Gastrocnemius medialis (tissue), 4 donors: ENCODE data around the gene FAM168A. TPM values are rescaled to one million over a fixed set of nuclear protein-coding genes. Genes with fewer than 3 reads are reported as not detected.

ENCODE experiments used
- ATAC-seq, 2 donors: fragments of 150-250 bp; one replicate each; pipeline ENCODE4 v1.9.1; 2016
- DNase-seq, 2 donors: peaks; one replicate each; pipeline ENCODE4 v3.0.0-alpha.2; 2019
- H3K27ac ChIP-seq, 4 donors: fragments of 200-600 bp; sonication (generic); 1 replicate in 1 of 4; 2 replicates in 3 of 4; pipeline ENCODE4 v1.5.1; 2016 to 2018; ENCODE audit warnings: mild to moderate bottlenecking in 2 of 4, moderate library complexity in 1 of 4
- H3K27me3 ChIP-seq, 3 donors: fragments of 200-600 bp; sonication (generic) in 2 of 3; 1 replicate in 1 of 3; 2 replicates in 2 of 3; pipeline versions ENCODE4 v1.5.1 to v1.6.0; 2016 to 2019; ENCODE audit warnings: mild to moderate bottlenecking in 1 of 3, moderate library complexity in 1 of 3
- H3K36me3 ChIP-seq, 2 donors: fragments of 200-600 bp; sonication (generic) in 1 of 2; one replicate each; pipeline ENCODE4 v1.5.1; 2017 to 2018
- H3K4me1 ChIP-seq, 2 donors: fragments of 200-600 bp; sonication (generic) in 1 of 2; one replicate each; pipeline ENCODE4 v1.5.1; 2016 to 2017; ENCODE audit warnings: mild to moderate bottlenecking in 2 of 2
- H3K4me3 ChIP-seq, 4 donors: fragments of 200-600 bp; sonication (generic) in 3 of 4; 1 replicate in 1 of 4; 2 replicates in 3 of 4; pipeline ENCODE4 v1.5.1; 2016 to 2019; ENCODE audit warnings: mild to moderate bottlenecking in 2 of 4
- H3K9me3 ChIP-seq, 3 donors: fragments of 200-600 bp; sonication (generic) in 2 of 3; 1 replicate in 1 of 3; 2 replicates in 2 of 3; pipeline ENCODE4 v1.5.1; 2016 to 2019
- CTCF ChIP-seq, 5 experiments: fragments of 450-650 bp in 3 of 5; fragments of 200-600 bp in 2 of 5; sonication (generic) in 2 of 5; IDR thresholded peaks in 4 of 5; conservative IDR thresholded peaks in 1 of 5; 1 replicate in 4 of 5; 2 replicates in 1 of 5; pipeline ENCODE4 v1.5.1; 2016 to 2019; ENCODE audit warnings: antibody characterized with exemption in 5 of 5, mild to moderate bottlenecking in 3 of 5, moderate library complexity in 3 of 5
- POLR2A ChIP-seq, 2 donors: fragments of 450-650 bp; IDR thresholded peaks; one replicate each; pipeline ENCODE4 v1.6.1; 2017; ENCODE audit warnings: antibody characterized with exemption in 2 of 2, mild to moderate bottlenecking in 2 of 2, moderate library complexity in 2 of 2
- in situ Hi-C, 4 donors: fragments of 200-750 bp; cut with MboI; loops; one replicate each; pipeline versions ENCODE4 v1.15.0 to v1.8.0; 2017; ENCODE audit warnings: low sequenced_read_pairs in 4 of 4
- intact Hi-C: fragments of 100-400 bp; cut with DNase I; formaldehyde crosslinking; loops from one replicate; pipeline ENCODE4 v1.15.1; 2023; ENCODE audit warnings: low total_unique reads
- total RNA-seq, 4 donors: library from RNA; depleted of rRNA; stranded (reverse); fragments of >200 nt; gene quantifications; one replicate each; pipeline versions ENCODE4 v1.1.0 to v1.2.3, GENCODE V29; 2016

Gene FAM168A
- total RNA-seq, 4 donors from 2014 or later: 15.9 to 29.3 (median 21.4) TPM

GRCh38 chr11:73425108-73425507 is 172.8 kb downstream of the FAM168A start:
- intact Hi-C loops: no loop called here
- DNase-seq (no peak), ATAC-seq (no peak)
- no peaks in the 10 kb centered on the region for H3K27me3 ChIP-seq
- no peak overlapping the region for H3K27ac ChIP-seq
- no peak overlapping the region for H3K4me3 ChIP-seq
- H3K9me3 ChIP-seq: no peaks in the 10 kb centered on the region
- TF ChIP-seq POLR2A (IDR thresholded peaks at IDR 0.05): no peak
- TF ChIP-seq CTCF (IDR thresholded peaks at IDR 0.05 in 4 of 5, conservative IDR thresholded peaks at IDR 0.05 in 1 of 5): no peak
- H3K4me1 ChIP-seq: peaks cover 9 to 15% of the 10 kb centered on the region in 2 donors
- no peaks in the 10 kb centered on the region for H3K36me3 ChIP-seq
- in situ Hi-C loops: no loop called here

GRCh38 chr11:73423506-73423905 is 174.4 kb downstream of the FAM168A start:
- TF ChIP-seq POLR2A (IDR thresholded peaks at IDR 0.05) (no peak), CTCF (IDR thresholded peaks at IDR 0.05 in 4 of 5, conservative IDR thresholded peaks at IDR 0.05 in 1 of 5) (no peak)
- in situ Hi-C loops: no loop called here
- intact Hi-C loops: no loop called here
- no peaks in the 10 kb centered on the region for H3K36me3 ChIP-seq
- H3K4me1 ChIP-seq: peaks cover 9 to 15% of the 10 kb centered on the region in 2 donors
- H3K27ac ChIP-seq: no peak overlapping the region
- DNase-seq (no peak), ATAC-seq (no peak)
- no peaks in the 10 kb centered on the region for H3K9me3 ChIP-seq
- H3K27me3 ChIP-seq: no peaks in the 10 kb centered on the region
- H3K4me3 ChIP-seq: no peak overlapping the region

- no peak for ATAC-seq
- in situ Hi-C loops: no loop called here
- H3K36me3 ChIP-seq: peaks cover 0 to 6% of the 10 kb centered on the region in 2 donors
- H3K9me3 ChIP-seq: no peaks in the 10 kb centered on the region
- no peak for DNase-seq
- peaks cover 9 to 15% of the 10 kb centered on the region in 2 donors for H3K4me1 ChIP-seq
- no peak overlapping the region for H3K4me3 ChIP-seq
- intact Hi-C loops: no loop called here
- no peak overlapping the region for H3K27ac ChIP-seq
- TF ChIP-seq POLR2A (IDR thresholded peaks at IDR 0.05) (no peak), CTCF (IDR thresholded peaks at IDR 0.05 in 4 of 5, conservative IDR thresholded peaks at IDR 0.05 in 1 of 5) (no peak)
- no peaks in the 10 kb centered on the region for H3K27me3 ChIP-seq
These were observed 175.0 kb downstream of the FAM168A start for GRCh38 chr11:73422886-73423285.

- no peaks in the 10 kb centered on the region for H3K27me3 ChIP-seq
- DNase-seq: no peak
- ATAC-seq: peak in 1 of 2 donors; percentile 25
- intact Hi-C loops: no loop called here
- in situ Hi-C loops: no loop called here
- no peak overlapping the region for H3K4me3 ChIP-seq
- TF ChIP-seq CTCF (IDR thresholded peaks at IDR 0.05 in 4 of 5, conservative IDR thresholded peaks at IDR 0.05 in 1 of 5): no peak
- TF ChIP-seq POLR2A (IDR thresholded peaks at IDR 0.05): no peak
- peaks cover 11 to 21% of the 10 kb centered on the region in 2 donors for H3K4me1 ChIP-seq
- H3K36me3 ChIP-seq: peaks cover 0 to 8% of the 10 kb centered on the region in 2 donors
- no peaks in the 10 kb centered on the region for H3K9me3 ChIP-seq
- no peak overlapping the region for H3K27ac ChIP-seq
These were observed 177.8 kb downstream of the FAM168A start for GRCh38 chr11:73420136-73420535.

GRCh38 chr11:73416786-73417185 is 181.1 kb downstream of the FAM168A start:
- no peak for TF ChIP-seq POLR2A (IDR thresholded peaks at IDR 0.05)
- no peak for TF ChIP-seq CTCF (IDR thresholded peaks at IDR 0.05 in 4 of 5, conservative IDR thresholded peaks at IDR 0.05 in 1 of 5)
- Histone ChIP-seq H3K27ac (peak overlapping the region in 1 of 4 donors; percentile 61), H3K4me3 (no peak overlapping the region), H3K9me3 (no peaks in the 10 kb centered on the region), H3K27me3 (no peaks in the 10 kb centered on the region), H3K4me1 (peaks cover 22 to 41% of the 10 kb centered on the region in 2 donors), H3K36me3 (peaks cover 0 to 8% of the 10 kb centered on the region in 2 donors)
- no peak for ATAC-seq
- in situ Hi-C loops: no loop called here
- intact Hi-C loops: no loop called here
- no peak for DNase-seq
